ENCODE results near the gene TIGAR. TPM values are rescaled to one million over a fixed set of nuclear protein-coding genes. Genes with fewer than 3 reads are reported as not detected.
A peak's percentile ranks its signal among the peaks of the same experiment; 100 is the strongest.

The TIGAR gene
- total RNA-seq, 1 experiment from 2014 or later = 27.5 TPM

GRCh38 chr12:4289998-4290790, 30.8 kb upstream of the TIGAR start:
- H2AFZ ChIP-seq (ENCODE audit: low read length) = no peak overlapping the region
- no peak overlapping the region for H3T11ph ChIP-seq (ENCODE audit: low read length)
- H3K27me3 Mint-ChIP-seq (ENCODE audit: low read depth) = no peaks in the 10 kb centered on the region
- H3K4me1 Mint-ChIP-seq = peaks cover 20 to 22% of the 10 kb centered on the region in 2 experiments
- TF ChIP-seq CTCF (conservative IDR thresholded peaks at IDR 0.05) = no peak
- no peak overlapping the region for H4K8ac ChIP-seq (replicated peaks; ENCODE audit: insufficient read length, low read depth, low read length)
- no peak overlapping the region for H3K18ac ChIP-seq (ENCODE audit: insufficient read length, low read depth, low read length)
- H3K56ac ChIP-seq (ENCODE audit: insufficient read length, low read depth, low read length) = no peak overlapping the region
- no peak overlapping the region for H4K91ac ChIP-seq (ENCODE audit: insufficient read length, low read depth, low read length)
- H4K5ac ChIP-seq (ENCODE audit: insufficient read length, low read depth, low read length) = no peak overlapping the region
- peak overlapping the region in 2 of 3 experiments; percentile 15 to 26; a peak in 3 of 7 replicates for H3K27ac Mint-ChIP-seq
- H2BK5ac ChIP-seq (ENCODE audit: insufficient read length, low read length) = no peak overlapping the region
- no peak overlapping the region for H3K4me2 ChIP-seq (ENCODE audit: insufficient read depth, insufficient read length, low read length)
- no peaks in the 10 kb centered on the region for H3K23me2 ChIP-seq (ENCODE audit: insufficient read length, low read depth, low read length, poor library complexity, severe bottlenecking)
- H4K20me1 ChIP-seq (ENCODE audit: control insufficient read depth, insufficient read depth, insufficient read length) = no peaks in the 10 kb centered on the region
- H2BK120ac ChIP-seq (ENCODE audit: low read depth, low read length, poor library complexity, severe bottlenecking) = no peak overlapping the region
- H3K9me3 Mint-ChIP-seq = no peaks in the 10 kb centered on the region
- DNase-seq = no peak
- no peak overlapping the region for H2BK15ac ChIP-seq (ENCODE audit: low read depth, low read length)
- H2BK20ac ChIP-seq (ENCODE audit: low read depth, low read length, poor library complexity, severe bottlenecking) = no peak overlapping the region
- H2BK12ac ChIP-seq (ENCODE audit: insufficient read length, low read depth, low read length) = no peak overlapping the region
- H3K4me3 Mint-ChIP-seq = no peak overlapping the region
- no peaks in the 10 kb centered on the region for H3K9me3 ChIP-seq (ENCODE audit: control insufficient read depth, low read depth, low read length)
- H3K27me3 ChIP-seq (ENCODE audit: insufficient read depth, low read length) = no peaks in the 10 kb centered on the region
- H3K4me1 ChIP-seq (ENCODE audit: insufficient read depth, low read length) = no peaks in the 10 kb centered on the region
- H3K27ac ChIP-seq (ENCODE audit: insufficient read length, low read depth, low read length) = no peak overlapping the region
- peaks cover 18% of the 10 kb centered on the region for H3K79me1 ChIP-seq (ENCODE audit: insufficient read depth, low read depth, low read length, poor library complexity, severe bottlenecking)
- no peak overlapping the region for H3K4ac ChIP-seq (ENCODE audit: low read depth, low read length)
- H3K36me3 Mint-ChIP-seq (ENCODE audit: insufficient read depth in 1 of 3, low read depth in 3 of 3) = peaks cover 84 to 91% (median 85%) of the 10 kb centered on the region in 3 experiments
- WGBS (ENCODE audit: extremely low coverage, insufficient read length, low lambda C conversion rate) = no CpG with 5 or more reads among the region's 28 CpGs
- no peak overlapping the region for H3K23ac ChIP-seq (ENCODE audit: insufficient read length, low read depth, low read length)
- H3K14ac ChIP-seq (ENCODE audit: insufficient read depth, low read length) = no peak overlapping the region
- no peak overlapping the region for H2AK5ac ChIP-seq (ENCODE audit: insufficient read length, low read length)
- H3K79me2 ChIP-seq (ENCODE audit: insufficient read depth, low read length) = peaks cover 15% of the 10 kb centered on the region; the same call in 1 of the 2 replicates
- H3K9ac ChIP-seq (ENCODE audit: extremely low read depth, insufficient read length, low read length) = no peak overlapping the region
